Fibroblast of gingiva (primary cell): Measurements from ENCODE around the gene DGKI.

Experiments used
- DNase-seq: peaks from one replicate; pipeline ENCODE4 v3.0.0-alpha.2; 2011; ENCODE audit warnings: low read depth

DGKI gene

DNA sequence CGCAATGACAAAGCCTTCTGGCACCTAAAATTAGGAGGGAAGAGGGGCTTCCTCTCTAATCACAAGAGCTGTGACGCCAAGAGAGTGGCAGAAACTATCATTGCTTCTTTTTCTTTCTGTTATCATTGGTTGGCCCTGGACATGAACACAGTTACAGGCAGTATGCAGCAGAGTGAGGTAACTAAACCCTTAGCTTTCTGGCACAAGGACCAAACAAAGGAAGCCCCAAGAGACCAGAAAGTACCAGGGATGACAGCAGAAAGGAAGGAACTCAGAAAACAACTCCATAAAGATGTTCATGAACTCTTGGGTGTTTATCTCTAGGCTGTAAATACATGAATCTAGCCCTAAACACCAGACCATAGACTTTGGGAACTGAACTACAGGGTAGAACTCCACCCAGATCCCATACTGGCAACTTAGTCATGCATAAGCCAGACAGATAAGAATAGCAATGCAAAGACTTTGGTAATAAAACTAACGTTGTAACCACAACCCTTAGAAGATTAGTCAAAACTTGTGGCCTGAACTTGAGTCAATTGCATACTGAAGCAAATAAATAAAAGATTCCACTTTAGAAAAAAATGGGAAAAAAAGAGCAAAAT is 307.6 kb downstream of the DGKI start:
- peak; percentile 12 for DNase-seq

DNA sequence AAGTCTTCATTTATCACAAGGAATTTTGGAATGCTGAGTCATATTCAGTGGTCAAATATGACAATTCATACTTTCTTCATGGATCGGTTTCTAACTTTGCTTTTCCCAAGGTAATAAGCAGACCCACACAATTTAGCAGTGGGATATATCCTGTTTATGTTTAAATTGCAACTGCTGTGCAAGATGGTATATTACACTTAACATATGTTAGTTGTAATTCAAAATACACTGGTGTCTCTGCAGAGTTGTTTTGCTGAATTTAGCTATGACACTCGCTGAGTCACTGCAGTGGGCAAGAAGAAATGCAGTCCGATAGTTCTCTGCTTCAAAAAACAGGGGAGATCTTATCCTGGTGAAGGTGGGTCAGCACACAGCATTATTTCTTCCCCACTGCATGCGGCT is 308.4 kb downstream of the DGKI start:
- peak; percentile 21 for DNase-seq

- DNase-seq, result no peak
These were observed 311.2 kb downstream of the DGKI start for GRCh38 chr7:137535579-137535978.

DNA sequence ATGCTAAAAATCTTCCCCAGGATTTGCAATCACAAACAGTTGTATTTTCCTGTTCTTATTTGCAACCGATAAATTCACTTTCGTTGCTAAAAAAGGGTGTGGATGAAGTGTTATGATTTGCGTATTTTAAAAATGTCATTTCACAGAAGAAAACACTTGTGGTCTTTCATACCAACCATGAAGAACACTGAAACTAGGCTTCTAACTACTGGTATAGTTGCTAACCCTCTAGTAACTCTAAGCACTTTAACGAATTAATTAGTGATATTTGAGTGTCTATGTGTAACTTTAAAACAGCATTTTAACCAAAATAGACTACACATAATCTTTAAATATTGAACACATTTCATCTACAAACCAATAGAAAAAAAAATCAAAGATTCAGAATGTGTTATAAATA is 315.1 kb downstream of the DGKI start:
- no peak for DNase-seq

- no peak for DNase-seq
These were observed 319.1 kb downstream of the DGKI start for GRCh38 chr7:137527634-137528033.

GRCh38 chr7:137523171-137523570 is 323.6 kb downstream of the DGKI start:
- no peak for DNase-seq

GRCh38 chr7:137521451-137521850 is 325.3 kb downstream of the DGKI start:
- DNase-seq, result no peak

- DNase-seq, result no peak
These were observed 326.8 kb downstream of the DGKI start for GRCh38 chr7:137519947-137520346.

GRCh38 chr7:137519181-137519691 is 327.5 kb downstream of the DGKI start:
- no peak for DNase-seq

GRCh38 chr7:137513091-137513490 is 333.7 kb downstream of the DGKI start:
- no peak for DNase-seq

GRCh38 chr7:137507096-137507495 is 339.7 kb downstream of the DGKI start:
- DNase-seq, result no peak

DNA sequence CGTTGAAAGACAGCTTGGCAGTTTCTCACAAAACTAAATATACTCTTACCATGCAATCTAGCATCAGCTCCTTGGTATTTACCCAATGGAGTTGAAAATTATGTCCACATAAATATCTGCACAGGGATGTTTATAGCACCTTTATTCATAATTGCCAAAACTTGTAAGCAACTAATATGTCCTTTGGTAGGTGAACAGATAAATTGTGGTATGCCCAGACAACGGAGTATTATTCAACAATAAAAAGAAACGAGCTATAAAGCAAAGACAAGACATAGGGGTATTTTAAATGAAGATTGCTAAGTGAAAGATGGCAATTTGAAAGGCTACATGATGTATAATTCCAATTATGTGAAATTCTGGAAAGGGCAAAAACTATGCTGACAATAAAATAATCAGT is 340.7 kb downstream of the DGKI start:
- no peak for DNase-seq

GRCh38 chr7:137501562-137501961 is 345.2 kb downstream of the DGKI start:
- DNase-seq, result peak; percentile 46

DNA sequence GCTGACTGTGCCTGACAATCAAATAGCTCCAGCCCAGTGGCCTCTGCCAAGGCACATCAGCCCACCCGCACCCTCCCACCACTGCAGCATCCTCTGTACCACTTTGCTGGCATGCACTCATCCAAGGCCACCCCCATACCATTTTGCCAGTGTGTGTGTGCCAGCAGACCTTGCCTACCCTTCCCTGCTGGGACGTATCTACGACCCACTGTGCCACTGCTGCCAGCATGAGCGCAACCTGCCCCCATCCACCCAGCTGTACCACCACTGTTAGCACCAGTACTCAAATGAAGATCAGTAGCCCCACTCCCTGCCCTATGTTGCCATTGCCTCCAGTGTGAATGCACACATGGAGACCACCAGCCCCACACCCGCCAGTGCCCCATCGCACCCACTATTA is 353.9 kb downstream of the DGKI start:
- no peak for DNase-seq

DNA sequence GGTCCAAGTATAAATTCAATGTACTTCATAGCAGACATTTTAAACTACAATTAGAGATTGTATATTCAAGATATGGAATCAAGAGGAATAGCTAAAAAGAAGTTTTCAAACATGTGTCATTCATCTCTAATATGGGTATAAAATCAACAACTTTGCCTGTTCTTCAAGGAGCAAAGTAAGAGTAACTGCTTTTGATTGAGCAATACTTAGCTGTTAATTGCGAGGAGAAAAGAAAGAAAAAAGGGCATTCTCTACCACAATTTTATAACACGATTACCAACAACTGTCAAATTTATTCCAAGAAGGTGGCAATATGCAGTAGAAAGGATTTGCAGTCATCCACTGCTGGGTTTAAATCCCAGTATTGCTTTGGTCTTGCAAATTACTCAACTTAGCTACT is 356.9 kb downstream of the DGKI start:
- no peak for DNase-seq

- DNase-seq, result no peak
These were observed 358.7 kb downstream of the DGKI start for GRCh38 chr7:137488038-137488437.

- DNase-seq, result no peak
These were observed 361.0 kb downstream of the DGKI start for GRCh38 chr7:137485818-137486217.

GRCh38 chr7:137484326-137484725 is 362.4 kb downstream of the DGKI start:
- DNase-seq, result no peak

DNA sequence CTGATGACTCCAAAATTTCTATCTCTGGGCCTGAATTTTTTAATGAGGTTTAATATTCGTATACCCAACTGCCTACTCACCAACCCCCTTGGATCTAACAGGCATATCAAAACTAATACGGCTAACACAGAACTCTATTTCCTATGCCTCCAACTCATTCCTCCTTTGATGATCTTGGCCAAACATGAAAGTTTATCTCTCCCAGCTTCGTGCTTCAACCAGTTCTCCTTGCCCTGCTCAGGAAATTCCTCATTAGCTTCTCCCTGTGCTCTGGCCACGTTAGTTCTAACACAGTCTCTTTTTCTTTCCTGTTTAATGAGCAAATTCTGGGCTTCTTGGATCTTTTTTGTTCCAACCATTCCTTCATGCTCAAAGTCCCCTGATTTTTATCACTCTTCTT is 364.3 kb downstream of the DGKI start:
- no peak for DNase-seq

- DNase-seq, result peak; percentile 10
These were observed 365.9 kb downstream of the DGKI start for GRCh38 chr7:137480824-137481365.

- no peak for DNase-seq
These were observed 366.4 kb downstream of the DGKI start for GRCh38 chr7:137480401-137480800.

DNA sequence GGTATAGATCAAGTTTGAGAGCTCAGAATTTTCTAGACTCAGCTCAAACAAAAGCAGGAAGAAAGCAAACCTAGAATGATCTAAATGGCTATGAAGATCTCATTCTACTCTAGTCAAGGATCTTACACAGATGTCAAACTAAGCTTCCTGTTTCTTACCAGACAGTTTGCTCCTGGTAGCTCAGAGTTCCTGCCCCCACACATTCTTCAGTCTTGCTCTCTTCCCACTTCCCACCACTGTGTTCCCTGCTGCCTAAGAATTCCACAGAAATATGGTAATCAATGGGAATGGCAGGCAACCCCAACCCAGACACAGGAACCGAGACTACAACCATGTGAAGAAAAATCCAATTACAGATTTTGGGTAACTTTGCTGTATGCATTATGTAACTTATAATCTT is 369.8 kb downstream of the DGKI start:
- no peak for DNase-seq

DNA sequence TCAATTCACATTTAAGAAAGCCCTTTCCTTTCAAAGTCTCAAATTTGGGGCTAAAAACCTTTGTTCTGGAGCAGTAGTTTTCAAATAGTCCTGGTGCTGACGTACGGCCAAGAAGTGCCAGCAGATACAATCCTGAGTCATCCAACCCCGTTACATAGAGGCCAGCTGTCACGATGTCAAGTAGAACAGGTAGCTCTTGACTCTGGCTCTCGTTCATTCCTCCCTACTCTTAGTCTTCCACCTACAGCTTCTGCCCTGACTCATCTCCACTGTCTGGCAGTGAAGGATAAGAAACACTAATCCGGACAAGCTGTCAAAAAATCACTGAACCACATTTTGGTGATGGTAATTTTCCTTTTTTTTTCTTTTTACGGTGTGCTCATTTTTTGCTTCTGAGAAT is 370.8 kb downstream of the DGKI start:
- no peak for DNase-seq

GRCh38 chr7:137474540-137475026 is 372.2 kb downstream of the DGKI start:
- DNase-seq, result no peak
